H1 (cell line): ENCODE data around the gene C15orf39. TPM values are rescaled to one million over a fixed set of nuclear protein-coding genes. Genes with fewer than 3 reads are reported as not detected.

Source experiments
- GTF2F1 ChIP-seq: IDR thresholded peaks from 2 replicates; pipeline ENCODE4 v1.6.1; 2012; ENCODE audit warnings: low read depth, low read length, improper control_type of control experiment, borderline replicate concordance
- polyA plus RNA-seq, 7 experiments: library from polyadenylated mRNA; depleted of rRNA in 3 of 7; stranded (reverse) in 5 of 7; unstranded in 2 of 7; fragments of >200 nt in 5 of 7; fragments of 200-250 nt in 2 of 7; gene quantifications; 1 replicate in 5 of 7; 2 replicates in 1 of 7; 4 replicates in 1 of 7; pipeline versions ENCODE4 v1.2.1 to v1.2.3, GENCODE V29; 2011 to 2013; ENCODE audit warnings: missing spikeins in 2 of 7, mixed read lengths in 2 of 7
- total RNA-seq: library from RNA; stranded (reverse); fragmentation: NEBNext Ultra II Directional; extraction: Animal tissue kit (Norgen Biotek cat#: 25700); gene quantifications from 2 replicates; pipeline ENCODE4 v1.2.1, GENCODE V29; 2021
- TF ChIP-seq, protein P1 (sequence below): IDR thresholded peaks from 2 replicates; pipeline ENCODE4 v1.6.1; 2012; ENCODE audit warnings: inconsistent platforms

C15orf39 gene
- total and polyA plus RNA-seq, 2 of the 8 experiments (the other 6 are each of a cell fraction or from before 2014, with no cell fraction given), result 13.8 to 38.5 TPM

DNA sequence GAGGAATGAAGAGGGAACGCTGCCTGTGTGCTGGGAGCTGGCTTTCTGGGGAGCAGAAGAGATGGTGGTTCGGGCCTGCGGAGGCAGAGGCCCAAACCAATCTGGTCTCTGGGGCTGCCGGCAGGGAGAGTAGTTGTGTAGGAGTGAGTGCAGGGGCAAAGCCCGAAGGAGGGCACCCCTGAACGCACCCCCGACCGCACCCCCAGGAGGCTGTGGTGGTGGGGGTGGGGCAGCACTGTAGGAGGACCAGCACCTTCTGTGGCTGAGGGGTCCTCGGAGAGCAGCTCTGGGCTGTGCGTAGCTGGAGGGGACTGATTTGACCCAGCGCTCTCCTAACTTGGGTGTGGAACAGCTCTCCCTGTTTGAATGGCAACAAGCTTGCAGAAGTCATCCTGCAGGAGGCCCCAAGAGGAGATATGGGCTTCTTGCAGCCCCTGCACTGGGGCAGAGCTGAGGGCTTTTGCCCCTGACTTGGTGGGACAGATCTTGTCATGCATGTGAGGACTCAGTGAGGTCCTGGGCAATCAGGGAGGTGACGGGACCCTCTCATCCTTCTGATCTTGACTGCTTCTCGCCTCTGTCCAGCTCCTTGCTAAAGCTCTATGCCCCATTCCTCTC lies 26.1 kb downstream of the C15orf39 start (continued):
- no peak for TF ChIP-seq GTF2F1
- TF ChIP-seq, protein P1, sequence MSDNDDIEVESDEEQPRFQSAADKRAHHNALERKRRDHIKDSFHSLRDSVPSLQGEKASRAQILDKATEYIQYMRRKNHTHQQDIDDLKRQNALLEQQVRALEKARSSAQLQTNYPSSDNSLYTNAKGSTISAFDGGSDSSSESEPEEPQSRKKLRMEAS, result no peak
